Stimulated activated CD4-positive, alpha-beta T cell treated with anti-CD3 and anti-CD28 coated beads, Interleukin-12 subunit alpha, Interleukin-12 subunit beta, amount 100 ng/mL, for 4 hours (primary cell): ENCODE data around the gene GDAP2.
"Not testable (repeated sequence)": the region's sequence is repeated elsewhere in the genome, so short reads cannot be mapped to it uniquely, and the experiment has no call there.

Experiments
- DNase-seq: peaks from one replicate; pipeline ENCODE4 v3.0.0-alpha.2; 2020

Gene GDAP2

GRCh38 chr1:117899801-117900200 is 29.6 kb downstream of the GDAP2 start:
- no peak for DNase-seq

- no peak for DNase-seq
Observed at GRCh38 chr1:117897551-117897950, 31.9 kb downstream of the GDAP2 start.

GRCh38 chr1:117895482-117896114 is 33.8 kb downstream of the GDAP2 start:
- peak; percentile 44 for DNase-seq

GRCh38 chr1:117894078-117894477 is 35.3 kb downstream of the GDAP2 start:
- no peak for DNase-seq

- DNase-seq: no peak
Observed at GRCh38 chr1:117892512-117892911, 36.9 kb downstream of the GDAP2 start.

- DNase-seq: no peak
Observed at GRCh38 chr1:117890452-117890851, 39.0 kb downstream of the GDAP2 start.

GRCh38 chr1:117886101-117886795 is 43.2 kb downstream of the GDAP2 start:
- DNase-seq: no peak

- DNase-seq: no peak
Observed at GRCh38 chr1:117883616-117884015, 45.8 kb downstream of the GDAP2 start.

GRCh38 chr1:117879284-117879683 is 50.1 kb downstream of the GDAP2 start:
- DNase-seq: no peak

- no peak for DNase-seq
Observed at GRCh38 chr1:117877823-117878222, 51.6 kb downstream of the GDAP2 start.

- no peak for DNase-seq
Observed at GRCh38 chr1:117871013-117871412, 58.4 kb downstream of the GDAP2 start.

- no peak for DNase-seq
Observed at GRCh38 chr1:117861694-117862093, 67.7 kb downstream of the GDAP2 start.

GRCh38 chr1:117860896-117861610 is 68.4 kb downstream of the GDAP2 start:
- DNase-seq: no peak

GRCh38 chr1:117859901-117860300 is 69.5 kb downstream of the GDAP2 start:
- no peak for DNase-seq

- DNase-seq: no peak
Observed at GRCh38 chr1:117857418-117857817, 72.0 kb downstream of the GDAP2 start.

- no peak for DNase-seq
Observed at GRCh38 chr1:117852853-117853553, 76.4 kb downstream of the GDAP2 start.

GRCh38 chr1:117851687-117852086 is 77.7 kb downstream of the GDAP2 start:
- DNase-seq: no peak

GRCh38 chr1:117846674-117847425 is 82.6 kb downstream of the GDAP2 start:
- DNase-seq: no peak

GRCh38 chr1:117844478-117844877 is 84.9 kb downstream of the GDAP2 start:
- not testable (repeated sequence) for DNase-seq

- DNase-seq: no peak
Observed at GRCh38 chr1:117843791-117844190, 85.6 kb downstream of the GDAP2 start.

GRCh38 chr1:117842408-117843170 is 86.8 kb downstream of the GDAP2 start:
- DNase-seq: no peak

- DNase-seq: no peak
Observed at GRCh38 chr1:117841117-117841650, 88.2 kb downstream of the GDAP2 start.
